Fibroblast of lung (primary cell): ENCODE measurements around the gene RMRP. TPM values are rescaled to one million over a fixed set of nuclear protein-coding genes. Genes with fewer than 3 reads are reported as not detected.

Experiments
- DNase-seq, 2 donors: peaks; one replicate each; pipeline versions ENCODE4 v3.0.0 to v3.0.0-alpha.2; 2010; ENCODE audit warnings: low read depth in 2 of 2
- H2AFZ ChIP-seq: 2 replicates; pipeline ENCODE4 v1.5.1; 2012; ENCODE audit warnings: low read length, control low read depth, inconsistent platforms
- H3K27ac ChIP-seq: 2 replicates; pipeline ENCODE4 v1.5.1; 2011; ENCODE audit warnings: low read length, control low read depth; ENCODE audit not compliant: insufficient read depth
- H3K27me3 ChIP-seq: 2 replicates; pipeline ENCODE4 v1.5.1; 2011; ENCODE audit warnings: mild to moderate bottlenecking, low read length; ENCODE audit not compliant: control insufficient read depth, insufficient read depth
- H3K36me3 ChIP-seq: 2 replicates; pipeline ENCODE4 v1.5.1; 2011; ENCODE audit warnings: low read length; ENCODE audit not compliant: control insufficient read depth, insufficient read depth
- H3K4me1 ChIP-seq: 2 replicates; pipeline ENCODE4 v1.5.1; 2011; ENCODE audit warnings: low read length; ENCODE audit not compliant: control insufficient read depth, insufficient read depth; ENCODE audit errors: extremely low read depth
- H3K4me2 ChIP-seq: 2 replicates; pipeline ENCODE4 v1.5.1; 2011; ENCODE audit warnings: low read length, control low read depth; ENCODE audit not compliant: insufficient read depth; ENCODE audit errors: extremely low read depth
- H3K4me3 ChIP-seq, 4 experiments: fragments of 200-600 bp in 1 of 4; sonication (generic) in 1 of 4; replicated peaks in 1 of 4; 2 replicates each; pipeline ENCODE4 v1.5.1; 2011 to 2016; ENCODE audit warnings: low read length in 4 of 4, low read depth in 3 of 4, mild to moderate bottlenecking in 3 of 4, control low read depth in 2 of 4, inconsistent platforms in 1 of 4, mixed read lengths in 1 of 4; ENCODE audit not compliant: insufficient read depth in 1 of 4; ENCODE audit errors: control extremely low read depth in 1 of 4
- H3K79me2 ChIP-seq: 2 replicates; pipeline ENCODE4 v1.5.1; 2012; ENCODE audit warnings: mild to moderate bottlenecking, low read length, inconsistent platforms; ENCODE audit not compliant: control insufficient read depth, insufficient read depth
- H3K9ac ChIP-seq: 2 replicates; pipeline ENCODE4 v1.5.1; 2011; ENCODE audit warnings: mild to moderate bottlenecking, low read length, control low read depth; ENCODE audit not compliant: insufficient read depth
- H3K9me3 ChIP-seq: 2 replicates; pipeline ENCODE4 v1.5.1; 2012; ENCODE audit warnings: low read depth, low read length; ENCODE audit not compliant: control insufficient read depth, insufficient read depth
- H4K20me1 ChIP-seq: 2 replicates; pipeline ENCODE4 v1.5.1; 2011; ENCODE audit warnings: low read length; ENCODE audit not compliant: control insufficient read depth, insufficient read depth; ENCODE audit errors: extremely low read depth
- CTCF ChIP-seq, 2 donors: IDR thresholded peaks in 1 of 2; conservative IDR thresholded peaks in 1 of 2; 1 replicate in 1 of 2; 2 replicates in 1 of 2; pipeline ENCODE4 v1.5.1; 2011 to 2012; ENCODE audit warnings: low read length in 2 of 2, control low read depth in 1 of 2, inconsistent platforms in 1 of 2, low read depth in 1 of 2, mild to moderate bottlenecking in 1 of 2
- EZH2 ChIP-seq: IDR thresholded peaks from 2 replicates; pipeline ENCODE4 v1.5.1; 2012; ENCODE audit warnings: low read length, control low read depth, mild to moderate bottlenecking; ENCODE audit errors: missing control alignments
- polyA plus RNA-seq, 2 donors: library from polyadenylated mRNA; depleted of rRNA in 1 of 2; stranded (reverse) in 1 of 2; unstranded in 1 of 2; fragments of >200 nt; gene quantifications; 2 replicates each; pipeline ENCODE4 v1.2.1, GENCODE V29; 2011 to 2012; ENCODE audit warnings: missing spikeins in 1 of 2
- total RNA-seq: library from RNA; depleted of rRNA; stranded (reverse); fragments of >200 nt; gene quantifications from 2 replicates; pipeline ENCODE4 v1.2.1, GENCODE V29; 2014

The RMRP gene
- total and polyA plus RNA-seq, 2 donors (not counting 1 experiment from before 2014, with no cell fraction given): 110 to 67,954 TPM

- Histone ChIP-seq H2AFZ (no peak overlapping the region), H3K9ac (no peak overlapping the region), H3K4me1 (peaks cover 21% of the 10 kb centered on the region), H4K20me1 (no peaks in the 10 kb centered on the region), H3K4me3 (no peak overlapping the region), H3K4me2 (no peak overlapping the region), H3K27ac (peak overlapping the region; percentile 5), H3K36me3 (peaks cover 2% of the 10 kb centered on the region), H3K27me3 (no peaks in the 10 kb centered on the region), H3K79me2 (peaks cover 18% of the 10 kb centered on the region), H3K9me3 (no peaks in the 10 kb centered on the region)
- TF ChIP-seq CTCF (conservative IDR thresholded peaks at IDR 0.05 in 1 of 2, IDR thresholded peaks at IDR 0.05 in 1 of 2; ENCODE audit: low read depth in 1 of 2, low read length in 2 of 2): no peak
- TF ChIP-seq EZH2: no peak
- DNase-seq: no peak
Measured at GRCh38 chr9:35661756-35662350, 4.0 kb upstream of the RMRP start.

DNA sequence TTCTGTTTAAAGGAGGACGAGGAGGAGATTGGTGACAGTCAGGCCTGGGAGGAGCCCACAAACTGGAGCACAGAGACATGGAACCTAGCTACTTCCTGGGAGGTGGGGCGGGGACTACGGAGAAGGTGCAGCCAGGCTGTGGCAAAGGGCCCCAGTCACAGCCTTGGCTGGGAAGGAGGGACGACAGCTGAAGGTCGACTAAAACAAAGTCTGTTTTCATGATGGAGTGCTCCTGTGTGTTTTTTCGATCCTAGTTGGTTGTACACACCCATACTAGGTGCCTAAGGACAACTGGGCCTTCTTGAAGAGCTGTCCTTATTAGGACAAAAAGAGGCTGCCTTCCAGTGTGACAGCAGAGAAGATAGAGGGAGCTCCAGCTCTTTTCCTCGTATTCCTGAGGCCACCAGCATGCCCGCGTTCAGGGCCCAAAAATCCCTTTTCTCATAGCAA, 3.2 kb upstream of the RMRP start:
- no peaks in the 10 kb centered on the region for H3K27me3 ChIP-seq
- H3K79me2 ChIP-seq: peaks cover 18% of the 10 kb centered on the region
- DNase-seq: peak in 1 of 2 donors; percentile 77
- peaks cover 2% of the 10 kb centered on the region for H3K36me3 ChIP-seq
- no peak for TF ChIP-seq EZH2
- peak; percentile 57 to 70 for TF ChIP-seq CTCF (conservative IDR thresholded peaks at IDR 0.05 in 1 of 2, IDR thresholded peaks at IDR 0.05 in 1 of 2; ENCODE audit: low read depth in 1 of 2, low read length in 2 of 2)
- no peak overlapping the region for H3K4me2 ChIP-seq
- no peaks in the 10 kb centered on the region for H3K9me3 ChIP-seq
- no peak overlapping the region for H2AFZ ChIP-seq
- H3K27ac ChIP-seq: no peak overlapping the region
- no peak overlapping the region for H3K9ac ChIP-seq
- H4K20me1 ChIP-seq: no peaks in the 10 kb centered on the region
- no peak overlapping the region for H3K4me3 ChIP-seq
- peaks cover 18% of the 10 kb centered on the region for H3K4me1 ChIP-seq

GRCh38 chr9:35659340-35659739, 1.5 kb upstream of the RMRP start:
- peaks cover 15% of the 10 kb centered on the region for H3K79me2 ChIP-seq
- no peaks in the 10 kb centered on the region for H4K20me1 ChIP-seq
- H3K9me3 ChIP-seq: no peaks in the 10 kb centered on the region
- peak overlapping the region; percentile 97 for H3K4me2 ChIP-seq
- TF ChIP-seq EZH2 (no peak), CTCF (conservative IDR thresholded peaks at IDR 0.05 in 1 of 2, IDR thresholded peaks at IDR 0.05 in 1 of 2; ENCODE audit: low read depth in 1 of 2, low read length in 2 of 2) (no peak)
- peaks cover 2% of the 10 kb centered on the region for H3K36me3 ChIP-seq
- H3K9ac ChIP-seq: peak overlapping the region; percentile 97
- DNase-seq: peak in 1 of 2 donors; percentile 54
- peaks cover 15% of the 10 kb centered on the region for H3K4me1 ChIP-seq
- H3K4me3 ChIP-seq: peak overlapping the region; percentile 53 to 82 (median 74)
- peak overlapping the region; percentile 97 for H3K27ac ChIP-seq
- H3K27me3 ChIP-seq: no peaks in the 10 kb centered on the region
- H2AFZ ChIP-seq: no peak overlapping the region
